Prostate gland (tissue), 2 donors: ENCODE data around the gene WDR5. TPM values are rescaled to one million over a fixed set of nuclear protein-coding genes. Genes with fewer than 3 reads are reported as not detected.
"Not testable (repeated sequence)": the region's sequence is repeated elsewhere in the genome, so short reads cannot be mapped to it uniquely, and the experiment has no call there.

Experiments
- DNase-seq: peaks from one replicate; pipeline ENCODE4 v3.0.0-alpha.2; 2019; ENCODE audit warnings: low spot score
- H3K27ac ChIP-seq, 2 donors: fragments of 200-600 bp; sonication (generic); 2 replicates each; pipeline ENCODE4 v1.5.1; 2017 to 2019
- H3K27me3 ChIP-seq: fragments of 200-600 bp; sonication (generic); replicated peaks from 2 replicates; pipeline ENCODE4 v1.5.1; 2019; ENCODE audit not compliant: insufficient read depth
- H3K36me3 ChIP-seq, 2 donors: fragments of 200-600 bp; sonication (generic); 1 replicate in 1 of 2; 2 replicates in 1 of 2; pipeline versions ENCODE4 v1.5.1 to v1.8.1; 2017 to 2019
- H3K4me1 ChIP-seq: fragments of 200-600 bp; sonication (generic); replicated peaks from 2 replicates; pipeline ENCODE4 v1.5.1; 2019
- H3K4me3 ChIP-seq, 2 donors: fragments of 200-600 bp; sonication (generic); 2 replicates each; pipeline ENCODE4 v1.5.1; 2017 to 2019
- H3K9me3 ChIP-seq: fragments of 200-600 bp; sonication (generic); 2 replicates; pipeline ENCODE4 v1.5.1; 2017
- POLR2A ChIP-seq: fragments of 450-650 bp; IDR thresholded peaks from one replicate; pipeline ENCODE4 v1.6.1; 2016; ENCODE audit warnings: antibody characterized with exemption, mild to moderate bottlenecking
- POLR2AphosphoS5 ChIP-seq: sonication (generic); formaldehyde crosslinking; IDR thresholded peaks from one replicate; pipeline ENCODE4 v1.6.1; 2017; ENCODE audit warnings: antibody characterized with exemption
- WGBS: methylation state at CpG from one replicate; pipeline ENCODE4 v1.1.5; 2018; 5-methylcytosine and 5-hydroxymethylcytosine counted together
- intact Hi-C: fragments of 100-400 bp; cut with DNase I; formaldehyde crosslinking; loops from one replicate; pipeline ENCODE4 v1.14.2; 2022
- total RNA-seq, 2 donors: library from RNA; depleted of rRNA; stranded (reverse); fragments of >200 nt; gene quantifications; one replicate each; pipeline ENCODE4 v1.1.0, GENCODE V29; 2016
- TF ChIP-seq, protein P1 (sequence below), 4 experiments: fragments of 200-600 bp in 2 of 4; fragments of 450-650 bp in 2 of 4; sonication (generic) in 2 of 4; IDR thresholded peaks; 1 replicate in 3 of 4; 2 replicates in 1 of 4; pipeline ENCODE4 v1.5.1; 2016 to 2019; ENCODE audit warnings: antibody characterized with exemption in 4 of 4, mild to moderate bottlenecking in 2 of 4, moderate library complexity in 2 of 4

Gene WDR5
- total RNA-seq, 2 donors from 2014 or later, result 28.6 to 67.9 TPM

- WGBS, result 92% methylated on average over 5 of the region's 5 CpGs
- H3K27ac ChIP-seq, result no peak overlapping the region
- no peak overlapping the region for H3K4me3 ChIP-seq
- H3K27me3 ChIP-seq, result no peaks in the 10 kb centered on the region
- no peaks in the 10 kb centered on the region for H3K9me3 ChIP-seq
- H3K4me1 ChIP-seq, result no peaks in the 10 kb centered on the region
- no peak for DNase-seq
- TF ChIP-seq, protein P1, sequence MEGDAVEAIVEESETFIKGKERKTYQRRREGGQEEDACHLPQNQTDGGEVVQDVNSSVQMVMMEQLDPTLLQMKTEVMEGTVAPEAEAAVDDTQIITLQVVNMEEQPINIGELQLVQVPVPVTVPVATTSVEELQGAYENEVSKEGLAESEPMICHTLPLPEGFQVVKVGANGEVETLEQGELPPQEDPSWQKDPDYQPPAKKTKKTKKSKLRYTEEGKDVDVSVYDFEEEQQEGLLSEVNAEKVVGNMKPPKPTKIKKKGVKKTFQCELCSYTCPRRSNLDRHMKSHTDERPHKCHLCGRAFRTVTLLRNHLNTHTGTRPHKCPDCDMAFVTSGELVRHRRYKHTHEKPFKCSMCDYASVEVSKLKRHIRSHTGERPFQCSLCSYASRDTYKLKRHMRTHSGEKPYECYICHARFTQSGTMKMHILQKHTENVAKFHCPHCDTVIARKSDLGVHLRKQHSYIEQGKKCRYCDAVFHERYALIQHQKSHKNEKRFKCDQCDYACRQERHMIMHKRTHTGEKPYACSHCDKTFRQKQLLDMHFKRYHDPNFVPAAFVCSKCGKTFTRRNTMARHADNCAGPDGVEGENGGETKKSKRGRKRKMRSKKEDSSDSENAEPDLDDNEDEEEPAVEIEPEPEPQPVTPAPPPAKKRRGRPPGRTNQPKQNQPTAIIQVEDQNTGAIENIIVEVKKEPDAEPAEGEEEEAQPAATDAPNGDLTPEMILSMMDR (IDR thresholded peaks at IDR 0.05), result no peak
- TF ChIP-seq POLR2AphosphoS5 (no peak), POLR2A (no peak)
- intact Hi-C loops, result no loop called here
- no peaks in the 10 kb centered on the region for H3K36me3 ChIP-seq
Measured at GRCh38 chr9:134100040-134100439, 35.8 kb upstream of the WDR5 start.

- intact Hi-C loops, result not testable (repeated sequence)
- 73% methylated on average over 6 of the region's 6 CpGs for WGBS
Measured at GRCh38 chr9:134101133-134101532, 34.7 kb upstream of the WDR5 start.

GRCh38 chr9:134101623-134102149, 34.2 kb upstream of the WDR5 start:
- WGBS, result 68% methylated on average over 11 of the region's 11 CpGs

More at GRCh38 chr9:134101133-134101532, 34.7 kb upstream of the WDR5 start:
- not testable (repeated sequence) for H3K4me1 ChIP-seq, H3K9me3 ChIP-seq, H3K27ac ChIP-seq, H3K4me3 ChIP-seq, H3K36me3 ChIP-seq, H3K27me3 ChIP-seq, DNase-seq

GRCh38 chr9:134103391-134103998, 32.4 kb upstream of the WDR5 start:
- Histone ChIP-seq H3K4me3 (no peak overlapping the region), H3K36me3 (no peaks in the 10 kb centered on the region), H3K9me3 (no peaks in the 10 kb centered on the region), H3K27me3 (no peaks in the 10 kb centered on the region), H3K4me1 (no peaks in the 10 kb centered on the region), H3K27ac (no peak overlapping the region)
- no peak for DNase-seq
- intact Hi-C loops, result no loop called here
- TF ChIP-seq, protein P1 (IDR thresholded peaks at IDR 0.05), result no peak
- TF ChIP-seq POLR2A (no peak), POLR2AphosphoS5 (no peak)
- WGBS, result 74% methylated on average over 5 of the region's 5 CpGs

More at GRCh38 chr9:134101623-134102149, 34.2 kb upstream of the WDR5 start:
- H3K4me3 ChIP-seq, result no peak overlapping the region
- no peaks in the 10 kb centered on the region for H3K27me3 ChIP-seq
- intact Hi-C loops, result no loop called here
- H3K36me3 ChIP-seq, result no peaks in the 10 kb centered on the region
- H3K9me3 ChIP-seq, result no peaks in the 10 kb centered on the region
- DNase-seq, result no peak
- H3K4me1 ChIP-seq, result no peaks in the 10 kb centered on the region
- H3K27ac ChIP-seq, result no peak overlapping the region
- TF ChIP-seq POLR2AphosphoS5 (no peak), POLR2A (no peak)
- TF ChIP-seq, protein P1 (IDR thresholded peaks at IDR 0.05), result no peak

DNA sequence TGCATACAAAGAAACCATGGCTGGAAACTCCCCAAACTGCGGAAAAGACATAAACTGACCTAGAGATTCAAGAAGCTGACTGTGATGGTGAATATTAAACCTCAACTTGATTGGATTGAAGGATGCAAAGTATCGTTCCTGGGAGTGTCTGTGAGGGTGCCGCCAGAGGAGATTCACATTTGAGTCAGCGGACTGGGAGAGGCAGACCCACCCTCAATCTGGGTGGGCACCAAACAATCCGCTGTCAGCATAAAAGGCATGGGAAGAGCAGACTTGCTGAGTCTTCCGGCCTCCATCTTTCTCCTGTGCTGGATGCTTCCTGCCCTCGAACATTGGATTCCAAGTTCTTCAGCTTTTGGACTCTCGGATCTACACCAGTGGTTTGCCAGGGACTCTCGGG, 24.8 kb upstream of the WDR5 start:
- TF ChIP-seq POLR2AphosphoS5 (no peak), POLR2A (no peak)
- TF ChIP-seq, protein P1 (IDR thresholded peaks at IDR 0.05), result no peak
- intact Hi-C loops, result no loop called here

More for the DNA sequence above, 24.8 kb upstream of the WDR5 start:
- DNase-seq, result no peak
- no peaks in the 10 kb centered on the region for H3K27me3 ChIP-seq
- H3K36me3 ChIP-seq, result no peaks in the 10 kb centered on the region
- H3K27ac ChIP-seq, result no peak overlapping the region
- H3K4me3 ChIP-seq, result no peak overlapping the region
- WGBS, result 85% methylated on average over 9 of the region's 9 CpGs
- H3K9me3 ChIP-seq, result no peaks in the 10 kb centered on the region
- H3K4me1 ChIP-seq, result no peaks in the 10 kb centered on the region
